ENCODE results near the gene ADARB2. TPM values are rescaled to one million over a fixed set of nuclear protein-coding genes. Genes with fewer than 3 reads are reported as not detected.

The ADARB2 gene
- total and polyA plus RNA-seq, 4 donors = 0.22 to 1.3 (median 0.55) TPM

DNA sequence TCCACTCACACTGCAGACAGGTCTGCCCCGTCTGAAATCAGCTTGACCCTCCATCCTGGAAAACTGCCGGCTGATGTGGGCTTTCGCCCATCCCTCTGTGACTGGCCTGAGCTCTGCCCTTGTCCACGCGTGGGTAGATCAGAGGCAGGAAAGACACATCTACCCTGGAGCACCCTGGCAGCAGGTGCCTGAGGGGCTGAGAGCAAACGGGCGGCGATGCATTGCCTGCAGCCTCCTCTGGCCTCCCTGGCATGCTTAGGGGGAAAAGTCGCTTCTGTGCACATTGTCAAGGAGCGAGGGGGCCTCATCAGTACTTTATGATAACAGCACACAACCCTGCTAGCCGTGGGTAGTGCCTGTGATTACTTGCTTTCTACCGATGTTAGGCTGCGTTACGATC is 109.4 kb downstream of the ADARB2 start:
- DNase-seq = no peak
- H3K27ac ChIP-seq (ENCODE audit: low read depth in 1 of 2, low read length in 1 of 2) = no peak overlapping the region
- H3K4me1 ChIP-seq (ENCODE audit: control insufficient read depth in 5 of 5, insufficient read depth in 5 of 5, low read length in 5 of 5) = no peaks in the 10 kb centered on the region
- ATAC-seq (ENCODE audit: insufficient read depth, low FRiP score) = no peak
- no peak overlapping the region for H3K4me3 ChIP-seq
- peaks cover 0 to 16% (median 0%) of the 10 kb centered on the region in 4 donors for H3K9me3 ChIP-seq (ENCODE audit: control insufficient read depth in 4 of 4, insufficient read depth in 3 of 4, low read length in 3 of 4)
- TF ChIP-seq, protein P1, sequence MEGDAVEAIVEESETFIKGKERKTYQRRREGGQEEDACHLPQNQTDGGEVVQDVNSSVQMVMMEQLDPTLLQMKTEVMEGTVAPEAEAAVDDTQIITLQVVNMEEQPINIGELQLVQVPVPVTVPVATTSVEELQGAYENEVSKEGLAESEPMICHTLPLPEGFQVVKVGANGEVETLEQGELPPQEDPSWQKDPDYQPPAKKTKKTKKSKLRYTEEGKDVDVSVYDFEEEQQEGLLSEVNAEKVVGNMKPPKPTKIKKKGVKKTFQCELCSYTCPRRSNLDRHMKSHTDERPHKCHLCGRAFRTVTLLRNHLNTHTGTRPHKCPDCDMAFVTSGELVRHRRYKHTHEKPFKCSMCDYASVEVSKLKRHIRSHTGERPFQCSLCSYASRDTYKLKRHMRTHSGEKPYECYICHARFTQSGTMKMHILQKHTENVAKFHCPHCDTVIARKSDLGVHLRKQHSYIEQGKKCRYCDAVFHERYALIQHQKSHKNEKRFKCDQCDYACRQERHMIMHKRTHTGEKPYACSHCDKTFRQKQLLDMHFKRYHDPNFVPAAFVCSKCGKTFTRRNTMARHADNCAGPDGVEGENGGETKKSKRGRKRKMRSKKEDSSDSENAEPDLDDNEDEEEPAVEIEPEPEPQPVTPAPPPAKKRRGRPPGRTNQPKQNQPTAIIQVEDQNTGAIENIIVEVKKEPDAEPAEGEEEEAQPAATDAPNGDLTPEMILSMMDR (IDR thresholded peaks at IDR 0.05; ENCODE audit: control extremely low read depth, extremely low read depth) = no peak
- no peak overlapping the region for H3K9ac ChIP-seq (ENCODE audit: insufficient read depth in 1 of 2, low read length in 2 of 2)
- H3K27me3 ChIP-seq (ENCODE audit: control insufficient read depth in 3 of 3, insufficient read depth in 3 of 3, low read length in 2 of 3) = peaks cover 0 to 4% (median 0%) of the 10 kb centered on the region in 3 donors
- no peaks in the 10 kb centered on the region for H3K36me3 ChIP-seq (ENCODE audit: control insufficient read depth in 4 of 4, insufficient read depth in 4 of 4, low read length in 4 of 4)
- WGBS, 2 donors = 81 to 86% methylated on average over 14 of the region's 14 CpGs

DNA sequence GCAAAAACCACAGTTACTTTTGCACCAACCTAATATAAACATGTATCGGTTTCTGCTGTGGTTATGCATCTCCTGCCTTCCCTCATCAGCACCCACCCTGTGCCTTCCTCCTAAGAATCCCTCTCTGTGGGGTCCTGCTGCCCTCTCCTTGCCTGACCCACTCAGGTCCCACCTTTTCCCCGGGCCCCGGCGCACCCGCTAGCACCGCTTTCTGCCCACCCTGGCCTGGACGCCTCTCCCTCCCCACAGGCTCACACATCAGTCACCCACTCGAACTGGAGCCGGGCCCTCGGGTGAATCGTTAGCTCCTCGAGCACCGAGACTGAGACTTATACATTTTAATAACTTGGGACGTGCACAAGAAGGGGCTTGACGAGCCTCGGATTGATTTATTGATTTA is 110.5 kb downstream of the ADARB2 start:
- no peak for ATAC-seq (ENCODE audit: insufficient read depth, low FRiP score)
- no peaks in the 10 kb centered on the region for H3K36me3 ChIP-seq (ENCODE audit: control insufficient read depth in 4 of 4, insufficient read depth in 4 of 4, low read length in 4 of 4)

DNA sequence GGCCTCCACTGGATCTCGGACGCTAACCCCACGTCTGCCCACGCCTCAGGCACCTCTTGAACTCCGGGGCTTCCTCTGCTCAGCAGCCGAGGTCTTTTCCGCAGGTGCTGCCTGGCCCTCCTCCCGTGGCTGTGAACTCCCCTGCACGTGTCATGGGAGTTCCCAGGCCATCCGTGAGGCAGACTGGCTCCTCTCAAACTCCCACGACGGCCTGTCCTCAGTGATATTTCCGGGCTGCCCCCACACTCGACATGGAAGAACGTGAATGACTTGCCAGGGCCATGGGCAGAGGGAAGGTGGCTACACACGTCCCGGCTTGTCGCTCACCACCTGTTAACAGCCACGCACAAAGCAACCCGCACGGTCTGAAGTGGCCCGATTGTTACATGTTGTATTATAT is 110.9 kb downstream of the ADARB2 start:
- no peaks in the 10 kb centered on the region for H3K36me3 ChIP-seq (ENCODE audit: control insufficient read depth in 4 of 4, insufficient read depth in 4 of 4, low read length in 4 of 4)
- H3K9ac ChIP-seq (ENCODE audit: insufficient read depth in 1 of 2, low read length in 2 of 2) = no peak overlapping the region
- no peak overlapping the region for H3K4me3 ChIP-seq
- H3K4me1 ChIP-seq (ENCODE audit: control insufficient read depth in 5 of 5, insufficient read depth in 5 of 5, low read length in 5 of 5) = no peaks in the 10 kb centered on the region
- H3K27ac ChIP-seq (ENCODE audit: low read depth in 1 of 2, low read length in 1 of 2) = no peak overlapping the region
- DNase-seq = no peak
- ATAC-seq (ENCODE audit: insufficient read depth, low FRiP score) = no peak
- TF ChIP-seq, protein P1 (IDR thresholded peaks at IDR 0.05; ENCODE audit: control extremely low read depth, extremely low read depth) = no peak
- 84 to 92% methylated on average over 22 of the region's 22 CpGs for WGBS, 2 donors
- H3K9me3 ChIP-seq (ENCODE audit: control insufficient read depth in 4 of 4, insufficient read depth in 3 of 4, low read length in 3 of 4) = peaks cover 0 to 7% (median 0%) of the 10 kb centered on the region in 4 donors
- no peaks in the 10 kb centered on the region for H3K27me3 ChIP-seq (ENCODE audit: control insufficient read depth in 3 of 3, insufficient read depth in 3 of 3, low read length in 2 of 3)

More for the DNA sequence above, 110.5 kb downstream of the ADARB2 start:
- Histone ChIP-seq H3K9me3 (ENCODE audit: control insufficient read depth in 4 of 4, insufficient read depth in 3 of 4, low read length in 3 of 4) (peaks cover 0 to 8% (median 0%) of the 10 kb centered on the region in 4 donors), H3K27ac (ENCODE audit: low read depth in 1 of 2, low read length in 1 of 2) (no peak overlapping the region), H3K4me3 (no peak overlapping the region), H3K4me1 (ENCODE audit: control insufficient read depth in 5 of 5, insufficient read depth in 5 of 5, low read length in 5 of 5) (no peaks in the 10 kb centered on the region), H3K27me3 (ENCODE audit: control insufficient read depth in 3 of 3, insufficient read depth in 3 of 3, low read length in 2 of 3) (no peaks in the 10 kb centered on the region), H3K9ac (ENCODE audit: insufficient read depth in 1 of 2, low read length in 2 of 2) (no peak overlapping the region)
- TF ChIP-seq, protein P1 (IDR thresholded peaks at IDR 0.05; ENCODE audit: control extremely low read depth, extremely low read depth) = no peak
- WGBS, 2 donors = 85 to 90% methylated on average over 16 of the region's 16 CpGs
- DNase-seq = no peak

DNA sequence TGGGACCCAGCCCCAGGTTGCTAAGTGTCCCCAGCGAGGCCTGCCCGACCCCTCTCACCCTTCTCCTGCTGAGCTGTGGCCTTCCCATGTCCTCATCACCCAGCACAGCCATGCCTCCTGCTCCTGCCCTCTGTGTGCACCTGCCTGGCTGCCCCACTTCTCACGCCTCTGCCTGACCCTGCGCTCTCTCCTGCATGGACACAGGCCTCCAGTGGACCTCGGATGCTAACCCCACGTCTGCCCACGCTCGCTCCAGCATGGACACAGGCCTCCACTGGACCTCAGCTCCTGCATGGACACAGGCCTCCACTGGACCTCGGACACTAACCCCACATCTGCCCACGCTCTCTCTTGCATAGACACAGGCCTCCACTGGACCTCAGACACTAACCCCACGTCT is 111.6 kb downstream of the ADARB2 start:
- Histone ChIP-seq H3K4me1 (ENCODE audit: control insufficient read depth in 5 of 5, insufficient read depth in 5 of 5, low read length in 5 of 5) (no peaks in the 10 kb centered on the region), H3K9me3 (ENCODE audit: control insufficient read depth in 4 of 4, insufficient read depth in 3 of 4, low read length in 3 of 4) (peaks cover 0 to 4% (median 0%) of the 10 kb centered on the region in 4 donors), H3K4me3 (no peak overlapping the region), H3K9ac (ENCODE audit: insufficient read depth in 1 of 2, low read length in 2 of 2) (no peak overlapping the region), H3K27ac (ENCODE audit: low read depth in 1 of 2, low read length in 1 of 2) (no peak overlapping the region), H3K27me3 (ENCODE audit: control insufficient read depth in 3 of 3, insufficient read depth in 3 of 3, low read length in 2 of 3) (no peaks in the 10 kb centered on the region), H3K36me3 (ENCODE audit: control insufficient read depth in 4 of 4, insufficient read depth in 4 of 4, low read length in 4 of 4) (no peaks in the 10 kb centered on the region)
- ATAC-seq (ENCODE audit: insufficient read depth, low FRiP score) (no peak), DNase-seq (no peak)
- 89 to 93% methylated on average over 10 to 11 of the region's 11 CpGs for WGBS, 2 donors
- TF ChIP-seq, protein P1 (IDR thresholded peaks at IDR 0.05; ENCODE audit: control extremely low read depth, extremely low read depth) = no peak
